Endothelial cell (in vitro differentiated cells): Measurements from ENCODE around the gene LAMA2. TPM values are rescaled to one million over a fixed set of nuclear protein-coding genes. Genes with fewer than 3 reads are reported as not detected.

Experiments
- DNase-seq: peaks from one replicate; pipeline ENCODE4 v3.0.0; 2021; ENCODE audit warnings: low spot score
- H3K27ac Mint-ChIP-seq: one replicate; pipeline ENCODE4 v1.8.0; 2021; ENCODE audit warnings: mixed read lengths, inconsistent platforms; ENCODE audit not compliant: unreplicated experiment
- H3K27me3 Mint-ChIP-seq: one replicate; pipeline ENCODE4 v1.8.0; 2021; ENCODE audit warnings: mild to moderate bottlenecking, moderate library complexity, mixed read lengths, inconsistent platforms; ENCODE audit not compliant: unreplicated experiment
- H3K36me3 Mint-ChIP-seq: one replicate; pipeline ENCODE4 v1.8.0; 2021; ENCODE audit warnings: mild to moderate bottlenecking, low read depth, mixed read lengths, inconsistent platforms; ENCODE audit not compliant: unreplicated experiment
- H3K4me1 Mint-ChIP-seq: one replicate; pipeline ENCODE4 v1.8.0; 2021; ENCODE audit warnings: mild to moderate bottlenecking, mixed read lengths, inconsistent platforms; ENCODE audit not compliant: unreplicated experiment
- H3K4me3 Mint-ChIP-seq: one replicate; pipeline ENCODE4 v1.8.0; 2021; ENCODE audit warnings: mild to moderate bottlenecking, mixed read lengths, inconsistent platforms; ENCODE audit not compliant: unreplicated experiment
- H3K9me3 Mint-ChIP-seq: one replicate; pipeline ENCODE4 v1.8.0; 2021; ENCODE audit warnings: mixed read lengths, inconsistent platforms; ENCODE audit not compliant: unreplicated experiment
- CTCF ChIP-seq: fragments of 200-600 bp; sonication (generic); IDR thresholded peaks from one replicate; pipeline ENCODE4 v1.5.0; 2021; ENCODE audit warnings: antibody characterized with exemption; ENCODE audit not compliant: unreplicated experiment
- total RNA-seq: library from RNA; stranded (reverse); fragmentation: NEBNext Ultra II Directional; extraction: Animal tissue kit (Norgen Biotek cat#: 25700); gene quantifications from one replicate; pipeline ENCODE4 v1.2.1, GENCODE V29; 2021; ENCODE audit not compliant: unreplicated experiment

Gene LAMA2
- total RNA-seq, 1 donor from 2014 or later: 2.0 TPM

- peaks cover under 1% of the 10 kb centered on the region for H3K27me3 Mint-ChIP-seq
- no peaks in the 10 kb centered on the region for H3K9me3 Mint-ChIP-seq
- no peak overlapping the region for H3K27ac Mint-ChIP-seq
- TF ChIP-seq CTCF: no peak
- no peak for DNase-seq
- H3K4me1 Mint-ChIP-seq: no peaks in the 10 kb centered on the region
- H3K4me3 Mint-ChIP-seq: no peak overlapping the region
- no peaks in the 10 kb centered on the region for H3K36me3 Mint-ChIP-seq
Observed at GRCh38 chr6:129369737-129370136, 486.8 kb downstream of the LAMA2 start.

GRCh38 chr6:129370268-129370916 is 487.5 kb downstream of the LAMA2 start:
- Mint-ChIP-seq H3K27me3 (no peaks in the 10 kb centered on the region), H3K4me3 (no peak overlapping the region), H3K4me1 (no peaks in the 10 kb centered on the region), H3K27ac (no peak overlapping the region), H3K9me3 (no peaks in the 10 kb centered on the region), H3K36me3 (no peaks in the 10 kb centered on the region)
- DNase-seq: peak; percentile 42
- TF ChIP-seq CTCF: peak; percentile 89

- H3K27ac Mint-ChIP-seq: no peak overlapping the region
- no peak for DNase-seq
- no peak overlapping the region for H3K4me3 Mint-ChIP-seq
- peaks cover 2% of the 10 kb centered on the region for H3K27me3 Mint-ChIP-seq
- no peak for TF ChIP-seq CTCF
- H3K36me3 Mint-ChIP-seq: no peaks in the 10 kb centered on the region
- no peaks in the 10 kb centered on the region for H3K9me3 Mint-ChIP-seq
- no peaks in the 10 kb centered on the region for H3K4me1 Mint-ChIP-seq
Observed at GRCh38 chr6:129381885-129382284, 498.9 kb downstream of the LAMA2 start.

- Mint-ChIP-seq H3K36me3 (no peaks in the 10 kb centered on the region), H3K27ac (no peak overlapping the region), H3K4me1 (no peaks in the 10 kb centered on the region), H3K27me3 (peaks cover under 1% of the 10 kb centered on the region), H3K9me3 (no peaks in the 10 kb centered on the region), H3K4me3 (no peak overlapping the region)
- no peak for DNase-seq
- no peak for TF ChIP-seq CTCF
Observed at GRCh38 chr6:129382916-129383315, 500.0 kb downstream of the LAMA2 start.

DNA sequence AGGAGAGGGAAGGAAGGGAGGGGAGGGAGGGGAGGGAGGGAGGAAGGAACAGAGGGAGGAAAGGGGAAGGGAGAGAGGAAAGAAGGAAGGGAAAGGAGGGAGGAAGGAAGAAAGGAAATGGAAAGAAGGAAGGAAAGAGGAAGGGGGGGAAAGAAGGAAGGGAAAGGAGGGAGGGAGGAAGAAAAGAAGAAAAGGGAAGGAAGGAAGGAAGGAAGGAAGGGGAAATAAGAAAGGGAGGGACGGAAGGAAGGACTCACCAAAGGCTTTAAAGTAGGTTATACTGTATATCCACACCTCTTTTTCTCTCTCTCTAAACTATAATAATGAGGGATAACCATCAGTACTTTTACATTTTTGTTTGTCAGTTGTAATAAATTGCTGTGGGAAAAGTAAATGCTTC is 502.2 kb downstream of the LAMA2 start:
- Mint-ChIP-seq H3K4me1 (no peaks in the 10 kb centered on the region), H3K36me3 (no peaks in the 10 kb centered on the region), H3K4me3 (no peak overlapping the region), H3K9me3 (no peaks in the 10 kb centered on the region), H3K27ac (no peak overlapping the region), H3K27me3 (no peaks in the 10 kb centered on the region)
- DNase-seq: no peak
- no peak for TF ChIP-seq CTCF
